Esophagus muscularis mucosa (tissue), 3 donors: ENCODE data around the gene MARCHF11.

ENCODE experiments used
- CTCF ChIP-seq, 3 experiments: fragments of 200-600 bp in 2 of 3; fragments of 450-650 bp in 1 of 3; sonication (generic) in 2 of 3; IDR thresholded peaks; one replicate each; pipeline ENCODE4 v1.5.1; 2017 to 2019; ENCODE audit warnings: antibody characterized with exemption in 3 of 3, mild to moderate bottlenecking in 2 of 3, moderate library complexity in 1 of 3
- POLR2A ChIP-seq: fragments of 450-650 bp; IDR thresholded peaks from one replicate; pipeline ENCODE4 v1.6.1; 2017; ENCODE audit warnings: antibody characterized with exemption, moderate library complexity, mild to moderate bottlenecking, low read depth

GRCh38 chr5:16134204-16134603, 45.4 kb downstream of the MARCHF11 start:
- no peak for TF ChIP-seq POLR2A
- no peak for TF ChIP-seq CTCF (IDR thresholded peaks at IDR 0.05)
